NCI-H2029 (cell line): Measurements from ENCODE around the gene IL18RAP.

Source experiments
- DNase-seq: peaks from one replicate; lab custom pipeline; 2025; lab: John Stamatoyannopoulos, UW

IL18RAP gene

DNA sequence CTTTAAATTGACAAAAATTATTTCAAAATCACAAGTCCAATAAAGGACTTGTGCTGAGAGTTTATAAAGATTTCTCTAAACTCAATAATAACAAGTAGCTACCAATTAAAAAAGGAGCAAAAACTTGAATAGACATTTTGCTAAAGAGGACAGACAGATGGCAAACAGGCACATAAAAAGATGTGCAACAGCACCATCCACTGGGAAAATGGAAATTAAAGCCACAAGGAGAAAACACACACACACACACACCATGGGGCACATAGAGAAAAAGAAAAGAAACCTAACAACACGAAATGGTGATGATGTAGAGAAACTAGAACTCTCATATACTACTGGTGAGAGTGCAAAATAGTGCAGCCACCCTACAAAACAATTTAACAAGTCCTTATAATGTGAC is 37.5 kb downstream of the IL18RAP start:
- DNase-seq = no peak

DNA sequence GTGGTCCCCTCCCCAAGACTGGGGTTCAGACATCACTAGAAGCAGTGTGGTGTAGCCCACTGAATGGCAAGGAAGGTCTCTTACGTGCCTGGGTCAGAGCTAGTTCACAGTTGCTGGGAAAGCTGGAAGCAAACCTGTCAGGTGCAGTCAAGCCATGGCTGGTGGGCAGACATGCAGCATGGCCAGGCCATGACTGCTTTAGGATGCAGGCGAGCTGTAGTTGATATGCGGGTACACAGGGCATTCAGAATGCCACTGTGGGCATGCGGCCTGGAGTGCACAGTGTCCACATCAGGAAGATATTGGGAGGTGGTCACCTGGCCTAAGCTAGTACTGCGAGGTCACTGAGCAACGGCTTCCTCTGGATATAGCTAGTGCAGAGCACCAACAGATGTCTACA is 38.2 kb downstream of the IL18RAP start:
- DNase-seq = no peak

DNA sequence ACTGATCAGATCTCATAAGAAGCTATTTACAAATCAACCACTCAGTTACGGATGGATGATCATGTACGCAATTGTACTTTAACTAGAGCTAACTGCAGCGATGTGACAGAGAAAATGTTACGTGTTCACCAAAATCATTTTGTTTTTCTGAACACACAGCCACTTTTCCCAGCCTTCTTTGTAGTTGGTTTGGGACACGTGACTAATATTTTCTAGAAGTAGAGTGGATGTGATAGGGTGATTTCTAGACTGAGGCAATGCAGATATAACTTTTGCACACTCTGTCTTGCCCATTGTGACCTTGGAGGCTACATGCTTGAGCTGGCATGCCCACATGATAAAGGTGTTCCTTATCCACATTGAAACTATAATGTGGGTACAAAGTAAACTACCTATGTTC is 40.2 kb downstream of the IL18RAP start:
- no peak for DNase-seq

DNA sequence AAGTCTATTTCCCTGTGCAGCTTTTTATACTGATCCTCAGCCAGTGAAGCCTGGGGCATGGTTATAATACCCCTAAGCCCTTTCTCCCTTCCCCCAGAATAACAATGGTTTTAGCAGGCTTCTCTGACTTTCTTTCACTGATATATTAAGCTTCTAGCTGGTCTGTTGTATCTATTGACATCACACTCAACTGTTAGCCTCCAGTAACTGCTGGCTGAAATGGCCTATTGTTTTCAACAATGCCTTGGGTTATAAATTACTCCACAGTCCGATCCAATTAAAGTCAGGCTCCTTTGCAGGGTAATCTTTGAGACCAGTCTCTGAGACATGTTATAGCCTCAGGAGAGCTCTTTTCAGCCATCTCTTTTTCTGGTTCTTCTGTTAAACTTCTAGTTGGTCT is 47.2 kb downstream of the IL18RAP start:
- DNase-seq = no peak

DNA sequence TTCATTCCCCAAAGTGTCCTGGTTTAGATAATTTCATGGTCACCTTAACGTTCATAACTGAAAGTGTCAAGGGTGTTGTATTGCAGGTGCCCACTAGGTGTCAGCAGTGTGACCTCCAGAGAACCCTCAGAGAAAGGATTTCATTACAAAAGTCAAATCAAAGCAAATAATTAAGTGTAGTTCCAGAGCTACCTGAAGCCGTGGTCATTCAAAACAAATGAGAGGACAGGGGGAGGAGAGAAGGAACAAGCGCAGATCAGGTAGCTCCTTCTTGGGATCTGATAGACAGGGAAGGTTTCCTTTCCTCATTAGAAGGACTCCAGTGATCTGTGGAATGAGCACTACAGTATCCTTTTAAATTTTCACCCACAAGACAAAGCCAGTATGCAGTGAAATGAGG is 50.1 kb downstream of the IL18RAP start, which contains the start of gene SLC9A4:
TSS of gene SLC9A4 (plus strand) at position 207 of the 400 bp plus-strand sequence. CDS start 534 bp downstream, outside the sequence.
- peak; percentile 3 for DNase-seq

DNA sequence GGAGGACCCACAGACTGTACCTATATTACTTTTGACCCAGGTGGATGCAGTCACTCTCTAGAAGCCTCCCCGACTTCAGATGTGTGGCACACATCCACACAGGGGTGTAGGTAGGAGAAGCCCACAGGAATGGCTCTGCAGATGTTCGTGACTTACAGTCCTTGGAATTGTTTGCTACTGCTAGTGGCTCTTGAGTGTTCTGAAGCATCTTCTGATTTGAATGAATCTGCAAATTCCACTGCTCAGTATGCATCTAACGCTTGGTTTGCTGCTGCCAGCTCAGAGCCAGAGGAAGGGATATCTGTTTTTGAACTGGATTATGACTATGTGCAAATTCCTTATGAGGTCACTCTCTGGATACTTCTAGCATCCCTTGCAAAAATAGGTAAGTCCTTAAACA is 50.7 kb downstream of the IL18RAP start:
- no peak for DNase-seq

DNA sequence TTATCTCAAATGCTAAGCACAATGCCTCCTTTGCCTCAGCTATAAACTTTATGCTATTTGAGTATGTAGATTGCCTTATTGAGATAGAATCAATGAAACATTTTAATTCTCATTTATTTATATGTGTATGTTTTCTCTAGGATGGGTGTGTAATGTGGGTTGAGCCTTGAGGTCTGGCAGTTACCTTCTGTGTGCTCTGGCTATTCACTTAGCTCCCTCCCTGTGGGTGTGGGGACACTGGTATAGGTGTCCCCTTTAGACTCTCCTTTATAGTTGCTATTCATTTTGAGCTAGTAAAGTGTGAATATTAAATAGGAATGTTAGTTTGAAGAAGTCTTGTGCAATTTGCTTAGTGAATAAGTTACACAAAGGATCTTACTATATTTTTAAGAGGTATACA is 51.8 kb downstream of the IL18RAP start:
- DNase-seq = no peak

DNA sequence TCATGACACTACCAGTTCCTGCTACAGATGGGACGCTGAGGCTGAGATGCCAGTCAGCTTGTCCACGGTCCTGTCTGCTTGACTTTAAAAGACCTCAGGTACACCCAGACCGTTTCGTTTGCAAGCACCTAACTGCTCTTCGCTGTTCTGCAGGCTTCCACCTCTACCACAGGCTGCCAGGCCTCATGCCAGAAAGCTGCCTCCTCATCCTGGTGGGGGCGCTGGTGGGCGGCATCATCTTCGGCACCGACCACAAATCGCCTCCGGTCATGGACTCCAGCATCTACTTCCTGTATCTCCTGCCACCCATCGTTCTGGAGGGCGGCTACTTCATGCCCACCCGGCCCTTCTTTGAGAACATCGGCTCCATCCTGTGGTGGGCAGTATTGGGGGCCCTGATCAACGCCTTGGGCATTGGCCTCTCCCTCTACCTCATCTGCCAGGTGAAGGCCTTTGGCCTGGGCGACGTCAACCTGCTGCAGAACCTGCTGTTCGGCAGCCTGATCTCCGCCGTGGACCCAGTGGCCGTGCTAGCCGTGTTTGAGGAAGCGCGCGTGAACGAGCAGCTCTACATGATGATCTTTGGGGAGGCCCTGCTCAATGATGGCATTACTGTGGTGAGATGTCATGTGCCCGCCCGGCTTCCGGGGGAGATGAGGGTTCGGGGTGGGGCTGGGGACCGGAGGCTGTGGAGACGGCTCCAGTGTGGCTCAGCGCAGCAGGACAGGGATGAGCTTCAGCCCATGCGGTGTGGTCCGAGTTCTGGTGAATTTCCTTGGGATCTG is 55.9 kb downstream of the IL18RAP start:
- no peak for DNase-seq

DNA sequence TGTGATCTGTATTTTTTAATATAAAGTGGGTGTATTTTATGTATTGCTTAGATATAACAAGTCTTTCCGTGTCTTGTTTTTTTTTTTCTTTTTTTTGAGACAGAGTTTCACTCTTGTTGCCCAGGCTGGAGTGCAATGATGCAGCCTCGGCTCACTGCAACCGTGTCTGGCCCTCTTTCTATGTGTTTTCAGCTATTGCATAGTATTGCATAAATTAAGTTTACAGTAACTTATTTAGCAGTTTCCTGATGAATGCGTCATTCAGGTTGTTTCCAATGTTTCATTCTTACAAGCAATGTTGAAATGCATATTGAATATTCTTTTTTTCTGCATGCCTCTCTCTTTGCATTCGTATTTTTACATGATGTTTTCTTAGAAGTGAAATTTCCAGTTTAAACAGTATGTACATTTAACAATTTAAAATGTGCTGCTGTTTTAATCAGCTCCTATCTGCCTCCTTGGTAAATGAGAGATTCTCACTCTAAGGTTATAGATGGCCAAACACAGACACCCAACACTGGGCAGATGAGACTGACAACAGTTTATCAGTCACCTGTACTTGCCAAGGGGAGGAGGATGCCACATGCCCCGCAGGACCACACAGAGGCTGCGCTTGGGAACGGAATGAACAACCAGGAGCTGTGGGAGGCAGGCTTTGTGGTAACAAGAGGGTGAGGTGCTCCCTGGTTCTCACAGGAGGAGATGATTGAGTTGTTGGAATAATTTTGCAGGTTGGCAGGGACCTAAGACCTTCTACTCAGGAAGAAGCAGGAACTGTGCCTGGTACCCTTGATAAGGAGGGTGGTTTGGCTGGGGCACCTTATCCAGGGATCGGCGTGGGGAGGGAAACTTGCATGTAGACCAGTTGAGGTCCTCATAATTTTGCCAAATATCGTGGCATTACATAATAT is 57.6 kb downstream of the IL18RAP start:
- DNase-seq = no peak

DNA sequence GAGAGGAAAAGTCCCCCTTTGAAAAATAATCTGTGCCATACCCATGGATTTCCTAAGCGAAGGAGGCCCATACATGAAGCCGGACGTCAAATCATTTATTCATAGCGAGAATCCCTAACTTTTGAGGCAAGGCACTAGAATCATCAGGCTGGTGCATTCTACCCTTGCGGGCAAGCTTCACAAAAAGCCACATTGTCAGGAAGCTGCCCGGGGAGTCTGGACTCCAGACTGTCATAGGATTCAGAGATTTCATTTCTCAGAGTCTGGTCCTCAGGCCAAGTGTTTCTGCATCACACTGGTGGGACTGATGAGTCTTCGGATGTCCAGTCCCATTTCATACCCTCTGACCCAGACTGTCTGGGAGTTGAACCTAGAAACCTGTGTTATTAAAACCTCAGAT is 59.0 kb downstream of the IL18RAP start:
- no peak for DNase-seq

DNA sequence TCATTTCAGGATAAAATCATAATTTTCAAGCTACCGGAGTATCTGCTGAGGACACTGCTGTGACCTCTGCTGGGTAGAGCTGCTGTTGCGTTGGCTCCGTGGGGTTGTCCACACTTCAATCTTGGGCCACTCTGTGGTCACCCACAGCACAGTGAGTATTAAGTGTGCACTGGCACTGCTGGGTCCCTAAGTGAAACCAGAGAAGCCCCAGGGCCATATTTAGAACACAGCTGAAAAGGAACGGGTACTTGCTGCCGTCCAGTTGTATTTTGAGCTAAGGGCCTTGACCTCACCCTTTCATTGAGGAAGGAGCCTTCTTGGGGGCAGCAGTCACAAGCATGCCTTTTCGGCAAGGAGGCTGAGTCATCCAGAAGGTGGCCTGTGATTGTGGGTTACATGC is 60.1 kb downstream of the IL18RAP start:
- no peak for DNase-seq

DNA sequence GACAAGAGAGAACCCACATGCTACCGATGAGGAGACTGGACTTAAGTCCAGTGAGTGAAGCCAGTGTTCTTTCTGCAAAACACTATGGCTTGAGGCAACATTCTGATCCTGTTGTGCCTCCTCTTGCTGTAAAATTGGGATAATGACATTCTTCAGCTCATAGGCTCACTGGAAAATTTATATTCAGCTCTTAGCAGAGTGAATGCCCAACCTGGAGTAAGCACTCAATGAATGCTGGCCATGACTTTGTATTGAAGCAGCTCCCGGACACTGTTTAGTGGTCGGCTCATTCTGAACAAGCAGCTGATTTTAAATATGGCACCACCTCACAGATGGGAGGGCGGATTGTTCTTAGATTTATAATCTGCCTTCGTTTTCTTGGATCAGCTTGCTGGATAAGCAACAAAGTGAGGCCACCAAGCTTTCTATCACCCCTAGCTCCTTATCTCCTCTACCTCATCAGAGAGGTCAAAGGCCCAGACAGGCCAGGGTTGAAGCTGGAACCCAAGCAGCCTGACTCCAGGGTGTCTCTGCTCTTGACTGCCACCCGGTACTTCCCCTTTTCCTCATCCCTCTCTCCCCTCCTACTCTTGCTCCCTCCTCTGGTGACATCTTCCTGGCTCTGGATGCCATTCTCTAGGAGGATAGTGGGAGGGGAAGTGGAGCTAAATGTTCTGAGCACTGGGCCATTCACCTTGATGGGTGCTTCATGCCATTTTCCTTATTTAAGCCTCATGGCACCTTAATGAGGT is 61.5 kb downstream of the IL18RAP start:
- no peak for DNase-seq

DNA sequence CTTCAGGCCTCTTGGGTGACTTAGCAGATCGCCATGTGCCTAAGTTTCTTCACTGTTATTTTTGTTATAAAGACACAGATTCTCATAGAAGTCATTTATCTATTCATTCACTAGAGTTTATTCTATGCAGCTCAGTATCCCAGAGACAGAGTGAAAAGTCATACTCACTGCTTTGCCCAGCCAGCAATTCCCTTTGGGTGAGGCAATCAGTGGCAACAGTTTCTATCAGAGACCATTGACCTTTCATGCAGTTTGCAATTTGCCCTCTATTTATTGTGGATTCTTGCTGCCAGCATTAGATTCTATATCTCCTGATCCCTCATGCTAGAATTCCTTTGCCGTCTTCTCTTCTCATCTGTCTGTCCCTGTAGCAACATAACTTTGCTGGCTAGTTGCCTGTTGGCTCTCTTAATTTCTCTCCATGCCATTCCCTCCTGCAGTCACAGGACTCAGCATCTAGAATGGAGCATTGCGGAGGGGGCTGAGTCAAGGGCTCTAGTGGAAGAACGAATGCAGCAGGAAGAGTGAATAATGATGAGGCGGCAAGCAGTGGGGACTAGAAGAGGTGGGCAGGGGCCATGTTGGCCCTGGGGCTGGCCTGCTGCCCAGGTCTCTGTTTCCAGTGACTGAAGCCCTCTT is 62.3 kb downstream of the IL18RAP start:
- no peak for DNase-seq

DNA sequence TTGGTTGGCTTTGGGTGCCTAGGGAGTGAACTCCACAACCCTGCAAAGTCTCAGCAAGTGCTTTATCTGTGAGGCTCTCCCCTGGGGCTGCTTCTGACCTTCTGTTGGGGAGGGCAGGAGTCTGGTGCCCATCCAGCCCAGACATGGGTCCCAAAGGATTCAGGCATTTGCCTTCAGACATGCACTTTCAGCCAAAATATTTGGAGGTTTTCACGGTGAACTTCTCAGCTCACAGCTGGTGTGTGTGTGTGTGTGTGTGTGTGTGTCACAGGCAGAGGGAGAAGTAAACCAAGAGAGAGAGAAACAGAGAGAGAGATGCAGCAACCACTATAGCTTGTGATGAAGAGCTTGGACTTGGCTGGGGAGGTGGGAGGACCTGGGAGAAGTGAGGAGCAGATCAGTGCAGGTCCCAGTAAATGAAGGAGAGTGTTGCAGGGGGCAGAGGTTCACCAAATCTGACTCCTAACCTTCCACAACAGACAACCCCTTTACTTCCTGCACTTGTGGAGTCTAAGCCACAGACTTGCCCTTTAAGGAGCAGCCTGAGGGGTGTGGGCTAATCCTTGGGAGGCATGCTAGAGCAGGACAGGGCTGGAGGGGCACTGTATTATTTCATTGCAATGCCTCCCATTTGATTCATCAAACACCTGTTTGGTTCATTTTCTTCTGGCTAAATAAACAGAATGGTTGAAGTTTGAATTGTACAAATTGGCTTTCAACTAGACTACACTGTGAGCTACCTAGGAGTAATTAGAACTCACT is 64.2 kb downstream of the IL18RAP start:
- no peak for DNase-seq

DNA sequence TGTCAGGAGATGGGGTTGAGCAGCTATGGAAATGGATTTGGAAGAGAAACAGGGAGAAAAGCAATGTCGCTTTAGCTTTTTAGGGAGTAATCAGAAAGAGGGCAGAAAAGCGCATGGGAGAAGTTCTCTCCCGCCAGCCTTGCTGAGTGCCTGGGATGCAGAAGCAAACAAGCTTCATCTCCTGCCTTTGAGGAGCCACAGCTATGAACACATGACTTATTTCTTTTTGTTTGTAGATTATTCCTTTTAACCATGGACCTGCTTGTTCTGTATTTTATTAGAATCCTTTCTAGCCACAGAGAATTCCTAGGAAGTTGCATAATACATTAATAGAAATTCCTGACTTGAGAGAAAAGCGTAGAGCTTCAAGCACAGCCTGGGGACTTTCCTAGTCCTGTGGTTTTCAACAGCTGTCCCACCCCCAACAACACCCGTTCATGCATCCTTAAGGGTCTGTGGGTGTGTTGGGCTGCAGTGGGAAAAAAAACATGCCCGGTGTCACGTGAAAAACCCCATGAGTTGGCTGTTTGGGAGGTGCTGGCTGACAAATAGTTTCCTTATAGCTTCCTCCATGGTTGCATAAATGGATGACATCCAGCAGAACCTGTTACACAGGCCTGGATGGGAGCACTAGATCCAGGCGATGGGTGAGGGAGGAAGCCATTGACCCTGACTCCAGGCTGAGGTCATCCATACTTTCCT is 65.0 kb downstream of the IL18RAP start:
- DNase-seq = no peak

DNA sequence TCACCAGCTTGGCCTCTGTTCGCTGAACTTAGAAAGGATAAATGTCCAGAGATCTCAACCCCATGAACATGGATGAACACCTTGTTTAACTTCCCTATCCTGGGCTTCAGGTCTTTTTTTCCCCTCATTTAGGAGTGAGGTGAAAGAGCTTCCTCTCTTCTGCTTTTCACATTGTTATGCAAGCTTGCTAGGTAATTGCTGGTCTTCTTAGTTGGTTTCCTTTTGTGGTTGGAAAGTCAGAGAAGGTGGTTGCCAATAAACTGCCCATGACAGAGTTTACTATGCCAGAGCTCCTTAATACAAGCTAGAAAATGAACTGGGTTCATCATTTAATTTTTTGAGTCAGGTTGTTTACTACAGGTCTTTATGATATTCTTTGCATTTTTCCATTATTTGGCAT is 66.7 kb downstream of the IL18RAP start:
- DNase-seq = no peak

DNA sequence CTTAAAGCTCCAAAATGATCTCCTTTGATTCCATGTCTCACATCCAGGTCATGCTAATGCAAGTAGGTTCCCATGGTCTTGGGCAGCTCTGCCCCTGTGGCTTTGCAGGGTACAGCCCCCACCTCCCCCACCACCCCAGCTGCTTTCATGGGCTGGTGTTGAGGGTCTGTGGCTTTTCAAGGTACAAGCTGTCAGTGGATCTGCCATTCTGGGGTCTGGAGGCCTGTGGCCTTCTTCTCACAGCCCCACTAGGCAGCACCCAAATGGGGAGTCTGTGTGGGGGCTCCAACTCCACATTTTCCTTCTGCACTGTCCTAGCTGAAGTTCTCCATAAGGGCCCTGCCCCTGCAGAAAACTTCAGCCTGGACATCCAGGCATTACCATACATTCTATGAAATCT is 69.0 kb downstream of the IL18RAP start:
- DNase-seq = no peak

DNA sequence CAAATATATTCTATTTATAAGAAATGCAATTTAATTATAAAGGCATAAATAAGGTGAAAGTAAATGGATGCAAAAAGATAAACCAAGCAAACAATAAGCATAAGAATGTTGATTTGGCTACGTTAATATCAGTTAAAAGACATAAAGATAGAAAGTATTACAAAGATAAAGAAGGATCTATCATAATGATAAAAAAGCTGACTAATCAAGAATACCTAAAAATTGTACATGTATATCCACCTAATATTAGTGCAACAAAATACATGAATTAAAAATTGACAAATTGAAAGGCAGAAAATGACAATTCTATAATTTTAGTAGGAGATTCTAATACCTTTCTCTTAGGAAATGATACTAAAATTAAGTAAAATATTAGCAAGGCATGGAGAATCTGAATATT is 71.6 kb downstream of the IL18RAP start:
- no peak for DNase-seq

DNA sequence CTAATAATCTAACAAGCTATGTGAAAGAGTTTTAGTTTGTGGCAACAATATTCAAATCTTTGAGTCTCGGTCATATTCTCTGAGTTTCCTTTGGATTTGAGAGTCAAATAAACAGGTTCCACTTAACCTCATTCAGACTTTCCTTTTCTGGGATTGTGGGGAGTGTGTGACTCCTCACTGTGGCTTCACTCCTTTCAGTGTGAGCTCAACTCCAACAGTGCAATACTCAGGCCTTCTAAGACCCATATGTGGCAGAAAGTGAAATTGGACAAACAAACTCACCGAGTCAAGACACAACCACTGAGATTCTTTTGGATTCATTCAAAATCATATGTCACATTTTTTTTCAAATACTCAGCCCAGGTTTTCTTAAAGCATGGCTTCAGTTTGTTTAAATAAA is 75.5 kb downstream of the IL18RAP start:
- DNase-seq = no peak

DNA sequence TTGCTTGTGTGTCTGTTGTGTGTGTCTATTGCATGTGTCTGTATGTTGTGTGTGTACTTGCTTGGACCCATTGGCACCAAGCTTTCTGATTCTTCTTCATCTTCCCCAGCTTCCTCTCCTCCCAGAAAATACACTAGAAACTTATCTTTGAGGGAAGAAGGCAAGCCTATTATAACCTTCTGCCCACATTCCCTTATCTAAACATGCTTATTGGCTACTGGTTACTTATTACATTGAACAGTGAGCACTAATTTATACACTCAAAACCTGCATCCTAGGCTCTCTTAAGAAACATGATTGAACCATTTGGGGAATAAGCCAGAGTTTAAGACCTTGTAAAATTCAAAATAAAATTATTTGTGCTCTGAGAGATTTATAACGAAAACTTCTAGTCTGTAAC is 76.6 kb downstream of the IL18RAP start:
- no peak for DNase-seq
